ENCODE results near the gene UBA52. TPM values are rescaled to one million over a fixed set of nuclear protein-coding genes. Genes with fewer than 3 reads are reported as not detected.
"Not testable (repeated sequence)": the region's sequence is repeated elsewhere in the genome, so short reads cannot be mapped to it uniquely, and the experiment has no call there.

The UBA52 gene
- total RNA-seq, 1 donor from 2014 or later = 747 TPM

DNA sequence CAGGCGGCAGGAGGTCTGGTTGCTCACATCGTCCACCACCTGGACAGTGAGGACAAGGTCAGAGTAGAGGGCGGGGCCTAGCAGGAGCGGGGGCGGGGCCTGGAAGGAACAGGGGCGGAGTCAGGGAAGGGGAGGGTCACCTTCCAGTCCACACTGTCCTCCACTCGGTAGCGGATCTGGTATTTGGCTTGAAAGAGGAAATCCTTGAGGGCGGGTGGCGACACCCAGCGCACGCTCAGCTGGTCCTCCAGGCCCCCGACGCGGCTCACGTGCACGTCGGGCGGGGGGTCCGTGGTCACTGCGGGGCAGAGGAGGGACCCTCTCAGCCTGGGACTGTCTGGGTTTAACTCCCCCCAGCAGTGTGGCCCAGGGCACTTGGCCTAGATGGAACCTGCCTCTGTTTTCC is 25.1 kb downstream of the UBA52 start:
- no peak overlapping the region for H3K27ac ChIP-seq
- no peak for DNase-seq (ENCODE audit: extremely low spot score in 2 of 2)
- TF ChIP-seq POLR2AphosphoS5 (IDR thresholded peaks at IDR 0.05; ENCODE audit: insufficient read depth in 1 of 2, low read depth in 1 of 2) (no peak), POLR2A (IDR thresholded peaks at IDR 0.05) (no peak)
- TF ChIP-seq, protein P1, sequence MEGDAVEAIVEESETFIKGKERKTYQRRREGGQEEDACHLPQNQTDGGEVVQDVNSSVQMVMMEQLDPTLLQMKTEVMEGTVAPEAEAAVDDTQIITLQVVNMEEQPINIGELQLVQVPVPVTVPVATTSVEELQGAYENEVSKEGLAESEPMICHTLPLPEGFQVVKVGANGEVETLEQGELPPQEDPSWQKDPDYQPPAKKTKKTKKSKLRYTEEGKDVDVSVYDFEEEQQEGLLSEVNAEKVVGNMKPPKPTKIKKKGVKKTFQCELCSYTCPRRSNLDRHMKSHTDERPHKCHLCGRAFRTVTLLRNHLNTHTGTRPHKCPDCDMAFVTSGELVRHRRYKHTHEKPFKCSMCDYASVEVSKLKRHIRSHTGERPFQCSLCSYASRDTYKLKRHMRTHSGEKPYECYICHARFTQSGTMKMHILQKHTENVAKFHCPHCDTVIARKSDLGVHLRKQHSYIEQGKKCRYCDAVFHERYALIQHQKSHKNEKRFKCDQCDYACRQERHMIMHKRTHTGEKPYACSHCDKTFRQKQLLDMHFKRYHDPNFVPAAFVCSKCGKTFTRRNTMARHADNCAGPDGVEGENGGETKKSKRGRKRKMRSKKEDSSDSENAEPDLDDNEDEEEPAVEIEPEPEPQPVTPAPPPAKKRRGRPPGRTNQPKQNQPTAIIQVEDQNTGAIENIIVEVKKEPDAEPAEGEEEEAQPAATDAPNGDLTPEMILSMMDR (IDR thresholded peaks at IDR 0.05) = no peak
- H3K4me1 ChIP-seq = peaks cover 24% of the 10 kb centered on the region
- no peak overlapping the region for H3K4me3 ChIP-seq
- no peaks in the 10 kb centered on the region for H3K9me3 ChIP-seq
- intact Hi-C loops (cut with DNase I) = loop anchor here (10.0 kb wide), 1 partner anchor 78 kb away; no protein-coding TSS in a partner anchor
- no peaks in the 10 kb centered on the region for H3K36me3 ChIP-seq
- no peaks in the 10 kb centered on the region for H3K27me3 ChIP-seq

DNA sequence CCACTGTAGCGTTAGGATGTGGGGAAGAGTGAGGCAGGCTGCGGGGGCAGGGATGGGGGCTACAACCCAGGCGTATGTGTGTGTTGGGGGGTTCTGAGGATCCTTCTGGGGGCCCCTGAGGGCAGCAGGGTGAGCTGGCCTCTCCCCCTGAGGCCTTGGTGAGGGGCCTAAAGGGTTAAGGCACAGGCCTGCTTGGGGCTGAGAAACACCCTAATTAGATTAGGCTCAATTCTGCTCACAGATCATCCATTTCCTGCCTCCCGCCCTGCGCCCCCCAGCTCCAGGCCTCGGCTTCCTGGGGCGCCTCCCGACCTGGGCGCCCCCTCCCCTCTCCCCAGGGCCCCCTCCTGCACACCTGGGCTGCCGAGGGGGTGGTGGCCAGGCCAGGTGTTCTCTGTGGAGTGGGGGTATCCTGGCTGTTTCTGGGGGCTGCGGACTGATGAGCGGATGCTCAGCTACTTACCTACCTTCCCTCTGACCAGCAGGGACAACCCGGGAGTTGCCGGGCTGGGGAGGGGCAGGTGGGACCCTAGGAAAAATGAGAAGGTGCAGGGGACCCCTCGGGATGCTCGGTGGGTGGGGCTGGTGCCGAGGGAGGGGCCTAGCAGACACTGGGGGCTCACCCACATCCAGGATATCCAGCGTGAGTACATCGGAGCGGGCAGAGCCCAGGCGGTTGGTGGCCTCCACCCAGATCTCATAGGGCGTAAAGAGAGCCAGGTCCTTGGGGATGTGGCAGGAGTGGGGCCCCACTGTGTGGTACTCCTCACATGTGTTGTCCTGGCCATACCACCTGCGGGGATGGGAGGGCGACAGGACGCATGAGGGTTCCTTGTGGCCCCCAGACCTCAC is 26.4 kb downstream of the UBA52 start:
- DNase-seq (ENCODE audit: extremely low spot score in 2 of 2) = no peak
- Histone ChIP-seq H3K36me3 (no peaks in the 10 kb centered on the region), H3K4me1 (peaks cover 19% of the 10 kb centered on the region), H3K27ac (no peak overlapping the region), H3K27me3 (no peaks in the 10 kb centered on the region), H3K9me3 (no peaks in the 10 kb centered on the region), H3K4me3 (no peak overlapping the region)
- intact Hi-C loops (cut with DNase I) = loop anchor here (10.0 kb wide), 1 partner anchor 77 kb away; no protein-coding TSS in a partner anchor
- TF ChIP-seq POLR2A (IDR thresholded peaks at IDR 0.05) = no peak
- TF ChIP-seq POLR2AphosphoS5 (IDR thresholded peaks at IDR 0.05; ENCODE audit: insufficient read depth in 1 of 2, low read depth in 1 of 2) = no peak
- TF ChIP-seq, protein P1 (IDR thresholded peaks at IDR 0.05) = no peak

DNA sequence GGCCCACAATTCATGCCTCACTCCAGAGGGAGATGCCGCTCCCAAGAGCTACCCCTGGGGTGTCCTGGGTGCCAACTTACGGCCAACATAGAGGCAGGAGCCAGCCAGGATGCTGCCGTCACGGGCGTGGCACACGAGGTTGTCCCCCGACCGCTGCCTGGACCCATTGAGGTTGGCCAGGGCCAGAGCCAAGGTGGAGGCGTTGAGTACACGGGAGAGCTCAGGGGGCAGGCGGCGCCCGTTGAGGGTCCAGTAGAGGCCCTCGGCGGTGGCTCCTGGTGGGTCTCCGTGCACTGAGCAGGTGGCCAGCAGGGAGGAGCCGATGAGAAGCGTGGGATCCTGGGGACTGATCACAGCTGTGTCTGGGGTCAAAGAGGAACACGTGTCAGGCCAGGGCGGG is 27.8 kb downstream of the UBA52 start:
- H3K4me1 ChIP-seq = peaks cover 9% of the 10 kb centered on the region
- TF ChIP-seq POLR2AphosphoS5 (IDR thresholded peaks at IDR 0.05; ENCODE audit: insufficient read depth in 1 of 2, low read depth in 1 of 2) (no peak), POLR2A (IDR thresholded peaks at IDR 0.05) (no peak)
- TF ChIP-seq, protein P1 (IDR thresholded peaks at IDR 0.05) = no peak
- H3K4me3 ChIP-seq = no peak overlapping the region
- no peak for DNase-seq (ENCODE audit: extremely low spot score in 2 of 2)
- H3K36me3 ChIP-seq = no peaks in the 10 kb centered on the region
- H3K27me3 ChIP-seq = no peaks in the 10 kb centered on the region
- no peak overlapping the region for H3K27ac ChIP-seq
- no peaks in the 10 kb centered on the region for H3K9me3 ChIP-seq
- intact Hi-C loops (cut with DNase I) = loop anchor here (10.0 kb wide), 1 partner anchor 75 kb away; no protein-coding TSS in a partner anchor

DNA sequence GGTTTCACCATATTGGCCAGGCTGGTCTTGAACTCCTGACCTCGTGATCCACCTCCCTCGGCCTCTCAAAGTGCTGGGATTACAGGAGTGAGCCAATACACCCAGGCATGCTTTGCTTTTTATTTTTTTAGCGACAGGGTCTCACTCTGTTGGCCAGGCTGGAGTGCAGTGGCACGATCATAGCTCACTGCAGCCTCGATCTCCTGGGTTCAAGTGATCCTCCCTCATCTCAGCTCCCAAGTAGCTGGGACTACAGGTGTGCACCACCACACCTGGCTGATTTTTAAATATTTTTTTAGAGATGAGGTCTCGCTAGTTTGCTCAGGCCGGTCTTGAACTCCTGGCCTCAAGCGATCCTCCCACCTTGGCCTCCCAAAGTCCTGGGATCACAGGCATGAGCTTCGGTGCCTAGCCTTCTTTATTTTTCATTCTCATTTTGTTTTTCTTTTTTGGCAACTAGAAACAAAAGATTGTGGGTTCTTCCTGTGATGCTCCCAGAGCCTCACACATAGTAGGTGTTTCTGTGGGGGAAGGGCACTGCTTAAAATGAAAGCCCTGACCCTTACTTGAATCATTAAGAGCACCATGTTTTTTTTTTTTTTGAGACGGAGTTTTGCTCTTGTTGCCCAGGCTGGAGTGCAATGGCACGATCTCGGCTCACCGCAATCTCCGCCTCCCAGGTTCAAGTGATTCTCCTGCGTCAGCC is 29.2 kb downstream of the UBA52 start:
- H3K4me3 ChIP-seq; H3K36me3 ChIP-seq; DNase-seq (ENCODE audit: extremely low spot score in 2 of 2); H3K9me3 ChIP-seq; intact Hi-C loops (cut with DNase I); H3K27ac ChIP-seq; H3K4me1 ChIP-seq; H3K27me3 ChIP-seq: not testable (repeated sequence)

DNA sequence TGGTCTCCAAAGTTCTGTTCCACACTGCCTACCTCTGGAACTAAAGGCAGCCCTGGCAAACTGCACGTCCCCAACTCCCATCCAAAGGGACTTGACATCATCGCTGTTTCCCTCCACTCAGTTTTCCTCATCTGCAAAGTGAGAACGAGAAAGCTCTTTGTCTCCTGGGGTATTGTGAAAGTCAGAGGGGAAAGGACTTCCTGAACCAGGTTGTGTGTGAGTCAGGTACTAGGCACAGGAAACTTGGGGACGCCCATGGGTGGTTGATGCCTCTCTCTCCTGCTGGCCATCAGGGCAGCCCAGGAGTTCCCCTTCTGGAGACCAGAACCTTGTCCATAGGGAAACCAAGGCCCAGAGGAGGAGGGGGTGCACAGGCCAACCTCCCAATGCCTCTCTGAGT is 30.2 kb downstream of the UBA52 start:
- Histone ChIP-seq H3K4me1 (peaks cover under 1% of the 10 kb centered on the region), H3K27ac (no peak overlapping the region), H3K27me3 (no peaks in the 10 kb centered on the region), H3K9me3 (no peaks in the 10 kb centered on the region), H3K4me3 (no peak overlapping the region), H3K36me3 (no peaks in the 10 kb centered on the region)
- no peak for TF ChIP-seq POLR2A (IDR thresholded peaks at IDR 0.05)
- no peak for TF ChIP-seq POLR2AphosphoS5 (IDR thresholded peaks at IDR 0.05; ENCODE audit: insufficient read depth in 1 of 2, low read depth in 1 of 2)
- TF ChIP-seq, protein P1 (IDR thresholded peaks at IDR 0.05) = no peak
- DNase-seq (ENCODE audit: extremely low spot score in 2 of 2) = no peak
- intact Hi-C loops (cut with DNase I) = no loop called here
